ENCODE data around the gene AOPEP.
A peak's percentile ranks its signal among the peaks of the same experiment; 100 is the strongest.

AOPEP gene

GRCh38 chr9:95000821-95001220 lies 274.3 kb downstream of the AOPEP start:
- no peak overlapping the region for H3K27ac ChIP-seq
- no peak for TF ChIP-seq CTCF (conservative IDR thresholded peaks at IDR 0.05)

GRCh38 chr9:95001720-95002119 lies 275.2 kb downstream of the AOPEP start:
- no peak for TF ChIP-seq CTCF (conservative IDR thresholded peaks at IDR 0.05)
- H3K27ac ChIP-seq: no peak overlapping the region

- H3K27ac ChIP-seq: peak overlapping the region; percentile 96
- TF ChIP-seq CTCF (conservative IDR thresholded peaks at IDR 0.05): no peak
These were observed 277.4 kb downstream of the AOPEP start for GRCh38 chr9:95003689-95004410.

- no peak for TF ChIP-seq CTCF (conservative IDR thresholded peaks at IDR 0.05)
- peak overlapping the region; percentile 96 for H3K27ac ChIP-seq
These were observed 278.1 kb downstream of the AOPEP start for GRCh38 chr9:95004411-95005277.

- H3K27ac ChIP-seq: peak overlapping the region; percentile 96
- no peak for TF ChIP-seq CTCF (conservative IDR thresholded peaks at IDR 0.05)
These were observed 279.0 kb downstream of the AOPEP start for GRCh38 chr9:95005278-95006143.

- peak overlapping the region; percentile 96 for H3K27ac ChIP-seq
These were observed 280.8 kb downstream of the AOPEP start for GRCh38 chr9:95007226-95007869.

More at GRCh38 chr9:95007226-95007869, 280.8 kb downstream of the AOPEP start:
- TF ChIP-seq CTCF (conservative IDR thresholded peaks at IDR 0.05): no peak
